CD4-positive, alpha-beta T cell (primary cell): ENCODE data around the gene LRFN5. TPM values are rescaled to one million over a fixed set of nuclear protein-coding genes. Genes with fewer than 3 reads are reported as not detected.

ENCODE experiments used
- ATAC-seq: fragments of 200-7000 bp; cut with Tn5 transposase; one replicate; pipeline ENCODE4 v1.10.0; 2022; ENCODE audit warnings: mild to moderate bottlenecking; ENCODE audit not compliant: poor library complexity
- CTCF ChIA-PET: fragments of 350-600 bp; sonication (Branson Sonifier 250); formaldehyde crosslinking; loops from one replicate; lab custom pipeline; 2021; ENCODE audit warnings: antibody characterized with exemption, inconsistent platforms; lab: Charles Lee
- POLR2A ChIA-PET: fragments of 350-600 bp; sonication (Branson Sonifier 250); formaldehyde crosslinking; loops from one replicate; lab custom pipeline; 2021; ENCODE audit warnings: antibody characterized with exemption, inconsistent platforms; lab: Charles Lee
- DNase-seq, 14 experiments: peaks; one replicate each; pipeline ENCODE4 v3.0.0-alpha.2; 2013 to 2020; ENCODE audit warnings: mixed read lengths in 2 of 14
- H3K27ac ChIP-seq, 2 donors: one replicate each; pipeline versions ENCODE4 v1.5.1 to v1.7.0; 2013; ENCODE audit warnings: low read length in 2 of 2, low read depth in 1 of 2, mild to moderate bottlenecking in 1 of 2
- H3K27me3 ChIP-seq, 2 experiments: 1 replicate in 1 of 2; 2 replicates in 1 of 2; pipeline versions ENCODE4 v1.6.1 to v1.7.0; 2013; ENCODE audit warnings: low read length in 2 of 2, control low read depth in 1 of 2, mild to moderate bottlenecking in 1 of 2, moderate library complexity in 1 of 2; ENCODE audit not compliant: insufficient read depth in 2 of 2, control insufficient read depth in 1 of 2
- H3K36me3 ChIP-seq: one replicate; pipeline ENCODE4 v1.6.1; 2013; ENCODE audit warnings: low read length, control low read depth; ENCODE audit not compliant: insufficient read depth
- H3K4me1 ChIP-seq: one replicate; pipeline ENCODE4 v1.6.1; 2013; ENCODE audit warnings: low read length, control low read depth; ENCODE audit not compliant: insufficient read depth
- H3K4me3 ChIP-seq: one replicate; pipeline ENCODE4 v1.5.1; 2013; ENCODE audit warnings: mild to moderate bottlenecking, low read length, moderate library complexity
- H3K9me3 ChIP-seq, 2 experiments: 1 replicate in 1 of 2; 2 replicates in 1 of 2; pipeline versions ENCODE4 v1.6.1 to v1.7.0; 2013; ENCODE audit warnings: low read length in 2 of 2, mild to moderate bottlenecking in 2 of 2, control low read depth in 1 of 2, moderate library complexity in 1 of 2; ENCODE audit not compliant: control insufficient read depth in 1 of 2, insufficient read depth in 1 of 2
- H3K27ac Mint-ChIP-seq: one replicate; pipeline ENCODE4 v1.8.0; 2020; ENCODE audit warnings: mixed read lengths
- H3K27me3 Mint-ChIP-seq: one replicate; pipeline ENCODE4 v1.8.0; 2021; ENCODE audit warnings: mixed read lengths
- H3K36me3 Mint-ChIP-seq: one replicate; pipeline ENCODE4 v1.8.0; 2021; ENCODE audit warnings: low read depth, mixed read lengths
- H3K4me1 Mint-ChIP-seq: one replicate; pipeline ENCODE4 v1.8.0; 2021; ENCODE audit warnings: low read depth, mixed read lengths
- H3K4me3 Mint-ChIP-seq: one replicate; pipeline ENCODE4 v1.8.0; 2020; ENCODE audit warnings: mild to moderate bottlenecking, mixed read lengths
- H3K9me3 Mint-ChIP-seq: one replicate; pipeline ENCODE4 v1.8.0; 2020; ENCODE audit warnings: mixed read lengths
- intact Hi-C, 2 experiments: fragments of 100-400 bp; cut with DNase I in 1 of 2; cut with micrococcal nuclease in 1 of 2; formaldehyde crosslinking; loops; one replicate each; pipeline versions ENCODE4 v1.15.1 to v1.9.0; 2023 to 2025; cut with DNase I, micrococcal nuclease
- total RNA-seq, 174 experiments: library from RNA in 2 of 174; stranded (reverse) in 2 of 174; gene quantifications; one replicate each; pipeline ENCODE4 v1.2.3 and lab custom pipeline; 2021 to 2026
- TF ChIP-seq, protein P1 (sequence below): fragments of 200-600 bp; IDR thresholded peaks from one replicate; pipeline ENCODE4 v1.8.0; 2022; ENCODE audit warnings: antibody characterized with exemption, mild to moderate bottlenecking

Gene LRFN5
- total RNA-seq, 2 experiments from 2014 or later, result not detected

DNA sequence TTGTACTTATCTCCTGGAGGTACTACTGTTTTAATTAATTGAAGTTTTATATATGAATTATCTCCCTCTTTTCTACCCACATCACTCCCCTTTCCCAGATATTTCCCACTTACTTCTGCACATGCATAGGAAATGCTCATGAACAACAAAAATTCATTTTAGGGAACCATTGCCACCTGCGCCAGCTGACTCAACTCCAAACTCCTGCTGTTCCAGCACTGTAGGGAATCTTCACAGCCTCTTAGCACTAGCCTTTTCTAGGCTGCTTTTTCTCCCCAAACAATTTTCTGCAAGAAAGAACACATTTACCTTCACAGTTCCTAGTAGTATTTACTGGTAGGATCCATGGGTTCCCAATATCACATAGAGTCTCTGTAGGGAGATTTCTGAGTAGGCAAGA is 268.4 kb downstream of the LRFN5 start:
- ChIA-PET CTCF (no interaction called here), POLR2A (no interaction called here)
- TF ChIP-seq, protein P1, sequence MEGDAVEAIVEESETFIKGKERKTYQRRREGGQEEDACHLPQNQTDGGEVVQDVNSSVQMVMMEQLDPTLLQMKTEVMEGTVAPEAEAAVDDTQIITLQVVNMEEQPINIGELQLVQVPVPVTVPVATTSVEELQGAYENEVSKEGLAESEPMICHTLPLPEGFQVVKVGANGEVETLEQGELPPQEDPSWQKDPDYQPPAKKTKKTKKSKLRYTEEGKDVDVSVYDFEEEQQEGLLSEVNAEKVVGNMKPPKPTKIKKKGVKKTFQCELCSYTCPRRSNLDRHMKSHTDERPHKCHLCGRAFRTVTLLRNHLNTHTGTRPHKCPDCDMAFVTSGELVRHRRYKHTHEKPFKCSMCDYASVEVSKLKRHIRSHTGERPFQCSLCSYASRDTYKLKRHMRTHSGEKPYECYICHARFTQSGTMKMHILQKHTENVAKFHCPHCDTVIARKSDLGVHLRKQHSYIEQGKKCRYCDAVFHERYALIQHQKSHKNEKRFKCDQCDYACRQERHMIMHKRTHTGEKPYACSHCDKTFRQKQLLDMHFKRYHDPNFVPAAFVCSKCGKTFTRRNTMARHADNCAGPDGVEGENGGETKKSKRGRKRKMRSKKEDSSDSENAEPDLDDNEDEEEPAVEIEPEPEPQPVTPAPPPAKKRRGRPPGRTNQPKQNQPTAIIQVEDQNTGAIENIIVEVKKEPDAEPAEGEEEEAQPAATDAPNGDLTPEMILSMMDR, result no peak
- Mint-ChIP-seq H3K27me3 (no peaks in the 10 kb centered on the region), H3K4me1 (no peaks in the 10 kb centered on the region), H3K9me3 (peaks cover 5% of the 10 kb centered on the region), H3K36me3 (no peaks in the 10 kb centered on the region), H3K27ac (no peak overlapping the region), H3K4me3 (no peak overlapping the region)
- H3K4me1 ChIP-seq, result no peaks in the 10 kb centered on the region
- H3K36me3 ChIP-seq, result no peaks in the 10 kb centered on the region
- no peaks in the 10 kb centered on the region for H3K27me3 ChIP-seq
- no peak for ATAC-seq
- intact Hi-C loops, result no loop called here
- DNase-seq, result no peak
- H3K4me3 ChIP-seq, result no peak overlapping the region
- no peaks in the 10 kb centered on the region for H3K9me3 ChIP-seq
- no peak overlapping the region for H3K27ac ChIP-seq

DNA sequence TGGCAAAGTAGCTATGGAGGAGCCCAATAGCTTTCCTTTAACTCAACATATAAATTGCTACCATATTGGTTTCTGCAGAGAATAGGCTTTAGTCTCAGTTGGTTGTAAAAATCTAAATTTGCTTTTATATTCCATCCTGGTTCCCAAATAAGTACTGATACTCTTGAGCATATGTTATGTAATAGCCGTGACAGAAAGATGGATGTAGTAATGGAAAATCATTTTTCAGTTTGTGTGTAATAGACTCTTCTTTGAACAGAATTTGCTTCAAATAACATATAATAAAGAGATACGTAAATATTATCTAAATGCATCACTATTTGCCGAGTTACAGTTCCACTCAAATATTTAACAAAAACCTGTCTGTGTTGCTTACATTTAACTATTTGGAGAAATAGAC is 271.6 kb downstream of the LRFN5 start:
- Histone ChIP-seq H3K4me3 (no peak overlapping the region), H3K27me3 (no peaks in the 10 kb centered on the region), H3K36me3 (no peaks in the 10 kb centered on the region), H3K27ac (no peak overlapping the region), H3K4me1 (no peaks in the 10 kb centered on the region), H3K9me3 (no peaks in the 10 kb centered on the region)
- DNase-seq, result no peak
- Mint-ChIP-seq H3K4me3 (no peak overlapping the region), H3K27ac (no peak overlapping the region), H3K4me1 (no peaks in the 10 kb centered on the region), H3K9me3 (peaks cover 8% of the 10 kb centered on the region), H3K36me3 (no peaks in the 10 kb centered on the region), H3K27me3 (no peaks in the 10 kb centered on the region)
- intact Hi-C loops, result no loop called here
- CTCF ChIA-PET, result no interaction called here
- POLR2A ChIA-PET, result no interaction called here
- TF ChIP-seq, protein P1, result no peak
- ATAC-seq, result no peak

DNA sequence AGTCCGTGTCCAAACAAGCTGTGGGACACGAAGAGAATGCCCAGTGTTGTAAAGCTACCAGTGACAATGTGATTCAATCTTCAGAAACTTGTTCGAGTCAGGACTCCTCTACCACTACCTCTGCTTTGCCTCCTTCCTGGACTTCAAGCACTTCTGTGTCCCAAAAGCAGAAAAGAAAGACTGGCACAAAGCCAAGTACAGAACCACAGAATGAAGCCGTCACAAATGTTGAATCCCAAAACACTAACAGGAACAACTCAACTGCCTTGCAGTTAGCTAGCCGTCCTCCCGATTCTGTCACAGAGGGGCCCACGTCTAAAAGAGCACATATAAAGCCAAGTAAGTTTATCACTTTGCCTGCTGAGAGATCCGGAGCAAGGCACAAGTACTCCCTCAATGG is 284.9 kb downstream of the LRFN5 start:
- H3K4me1 Mint-ChIP-seq, result no peaks in the 10 kb centered on the region
- CTCF ChIA-PET, result no interaction called here
- no peak overlapping the region for H3K4me3 Mint-ChIP-seq
- no peaks in the 10 kb centered on the region for H3K4me1 ChIP-seq
- H3K9me3 Mint-ChIP-seq, result no peaks in the 10 kb centered on the region
- TF ChIP-seq, protein P1, result no peak
- H3K27ac ChIP-seq, result no peak overlapping the region
- DNase-seq (no peak), ATAC-seq (no peak)
- no peak overlapping the region for H3K27ac Mint-ChIP-seq
- no peaks in the 10 kb centered on the region for H3K27me3 Mint-ChIP-seq
- no peaks in the 10 kb centered on the region for H3K36me3 Mint-ChIP-seq
- no peaks in the 10 kb centered on the region for H3K27me3 ChIP-seq
- peaks cover 0 to 4% of the 10 kb centered on the region in 2 experiments for H3K9me3 ChIP-seq
- H3K4me3 ChIP-seq, result no peak overlapping the region
- H3K36me3 ChIP-seq, result no peaks in the 10 kb centered on the region
- POLR2A ChIA-PET, result no interaction called here
- intact Hi-C loops, result no loop called here
